ENCODE measurements around the gene NOL6. TPM values are rescaled to one million over a fixed set of nuclear protein-coding genes. Genes with fewer than 3 reads are reported as not detected.
"Not testable (repeated sequence)": the region's sequence is repeated elsewhere in the genome, so short reads cannot be mapped to it uniquely, and the experiment has no call there.

Gene NOL6
- polyA plus RNA-seq, 3 donors: 23.6 to 26.4 (median 25.2) TPM

- DNase-seq (ENCODE audit: extremely low read depth in 1 of 11, low read depth in 9 of 11, low spot score in 4 of 11): no peak
These were observed 33.1 kb downstream of the NOL6 start for GRCh38 chr9:33440609-33441008.

- no peak for DNase-seq (ENCODE audit: extremely low read depth in 1 of 11, low read depth in 9 of 11, low spot score in 4 of 11)
These were observed 33.5 kb downstream of the NOL6 start for GRCh38 chr9:33440204-33440603.

GRCh38 chr9:33439731-33440130 lies 34.0 kb downstream of the NOL6 start:
- no peak for DNase-seq (ENCODE audit: extremely low read depth in 1 of 11, low read depth in 9 of 11, low spot score in 4 of 11)

DNA sequence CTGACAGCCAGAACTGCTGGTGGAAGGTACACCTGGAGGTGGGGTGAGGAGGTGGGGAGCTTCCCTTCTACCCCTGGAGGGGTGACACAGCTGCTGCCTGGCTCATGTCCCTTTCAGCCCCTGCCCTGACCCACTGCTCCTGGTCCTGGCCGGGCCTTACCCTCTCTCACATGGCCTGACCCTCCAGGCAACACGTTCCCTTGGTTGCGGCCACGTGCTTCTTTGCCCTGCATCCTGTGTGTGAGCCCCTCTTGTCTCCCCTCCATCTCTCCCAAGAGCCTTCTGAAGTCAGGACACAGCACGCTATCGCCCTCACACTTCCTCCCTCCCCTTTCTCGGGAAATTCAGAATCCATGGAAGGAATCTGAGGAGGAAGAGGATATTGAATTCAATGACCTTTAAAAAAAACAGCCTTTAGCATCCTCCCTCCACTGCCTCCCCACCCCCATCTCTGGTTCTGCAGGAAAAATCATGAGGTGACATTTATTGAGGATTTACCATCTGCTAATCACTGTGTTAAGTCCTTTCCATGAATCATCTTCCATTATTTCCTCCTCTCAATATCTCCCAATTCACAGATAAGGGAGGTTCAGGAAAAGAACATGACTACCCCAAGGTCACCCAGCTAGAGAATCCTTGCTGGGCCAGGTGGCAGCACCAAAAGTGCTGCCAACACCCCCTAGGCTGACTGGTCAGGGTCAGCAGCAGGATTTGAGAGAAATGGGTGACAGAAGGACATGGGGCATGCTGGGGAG lies 34.6 kb downstream of the NOL6 start:
- DNase-seq (ENCODE audit: extremely low read depth in 1 of 11, low read depth in 9 of 11, low spot score in 4 of 11): no peak

- DNase-seq (ENCODE audit: extremely low read depth in 1 of 11, low read depth in 9 of 11, low spot score in 4 of 11): no peak
These were observed 35.8 kb downstream of the NOL6 start for GRCh38 chr9:33437898-33438297.

- DNase-seq (ENCODE audit: extremely low read depth in 1 of 11, low read depth in 9 of 11, low spot score in 4 of 11): no peak
These were observed 36.5 kb downstream of the NOL6 start for GRCh38 chr9:33437205-33437604.

- no peak for DNase-seq (ENCODE audit: extremely low read depth in 1 of 11, low read depth in 9 of 11, low spot score in 4 of 11)
These were observed 37.3 kb downstream of the NOL6 start for GRCh38 chr9:33436445-33436844.

- no peak for DNase-seq (ENCODE audit: extremely low read depth in 1 of 11, low read depth in 9 of 11, low spot score in 4 of 11)
These were observed 37.9 kb downstream of the NOL6 start for GRCh38 chr9:33435821-33436277.

- no peak for DNase-seq (ENCODE audit: extremely low read depth in 1 of 11, low read depth in 9 of 11, low spot score in 4 of 11)
These were observed 39.2 kb downstream of the NOL6 start for GRCh38 chr9:33434317-33435105.

DNA sequence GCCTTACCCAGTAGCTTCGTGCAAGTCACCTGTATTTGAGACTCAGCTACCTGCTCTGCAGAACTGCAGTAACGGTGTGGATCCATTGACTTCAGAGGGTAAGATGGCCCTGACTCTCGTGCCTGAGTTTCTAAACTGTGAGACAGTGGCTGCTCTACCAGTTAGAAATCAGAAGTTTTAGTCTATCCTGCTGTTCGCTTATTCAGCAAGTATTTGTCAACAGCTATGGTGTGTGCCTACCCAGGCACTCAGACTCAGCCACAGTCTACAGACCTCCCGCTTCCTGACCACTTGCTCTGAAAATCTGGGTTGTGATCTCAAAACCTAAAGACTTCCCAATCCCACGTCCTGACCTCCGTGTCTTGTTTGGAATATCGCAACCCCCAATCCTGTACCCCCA lies 39.9 kb downstream of the NOL6 start:
- no peak for DNase-seq (ENCODE audit: extremely low read depth in 1 of 11, low read depth in 9 of 11, low spot score in 4 of 11)

DNA sequence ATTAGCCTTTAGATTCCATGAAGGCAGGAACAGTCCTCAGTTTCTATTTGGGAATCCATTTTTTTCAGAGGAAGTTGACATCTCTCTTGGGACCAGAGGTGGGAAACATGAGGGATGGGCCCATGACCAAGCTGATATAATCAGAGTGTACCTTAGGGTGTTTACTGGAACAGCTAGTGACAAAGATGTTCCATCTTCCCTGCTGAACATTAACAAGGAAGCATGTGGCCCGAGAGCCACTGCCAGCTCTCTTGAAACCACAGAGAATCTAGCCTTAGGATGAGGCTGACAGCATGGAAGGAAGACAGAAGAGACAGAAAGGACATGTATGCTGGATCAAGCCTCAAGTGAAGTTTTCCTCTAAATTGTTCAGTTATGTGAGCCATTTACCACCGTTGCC lies 42.3 kb downstream of the NOL6 start:
- no peak for DNase-seq (ENCODE audit: extremely low read depth in 1 of 11, low read depth in 9 of 11, low spot score in 4 of 11)

GRCh38 chr9:33430942-33431341 lies 42.8 kb downstream of the NOL6 start:
- no peak for DNase-seq (ENCODE audit: extremely low read depth in 1 of 11, low read depth in 9 of 11, low spot score in 4 of 11)

- DNase-seq (ENCODE audit: extremely low read depth in 1 of 11, low read depth in 9 of 11, low spot score in 4 of 11): no peak
These were observed 44.3 kb downstream of the NOL6 start for GRCh38 chr9:33429256-33429985.

GRCh38 chr9:33426843-33427293 lies 46.9 kb downstream of the NOL6 start:
- no peak for DNase-seq (ENCODE audit: extremely low read depth in 1 of 11, low read depth in 9 of 11, low spot score in 4 of 11)

GRCh38 chr9:33425128-33425533 lies 48.6 kb downstream of the NOL6 start:
- no peak for DNase-seq (ENCODE audit: extremely low read depth in 1 of 11, low read depth in 9 of 11, low spot score in 4 of 11)

GRCh38 chr9:33424492-33424891 lies 49.2 kb downstream of the NOL6 start:
- not testable (repeated sequence) for DNase-seq (ENCODE audit: extremely low read depth in 1 of 11, low read depth in 9 of 11, low spot score in 4 of 11)

DNA sequence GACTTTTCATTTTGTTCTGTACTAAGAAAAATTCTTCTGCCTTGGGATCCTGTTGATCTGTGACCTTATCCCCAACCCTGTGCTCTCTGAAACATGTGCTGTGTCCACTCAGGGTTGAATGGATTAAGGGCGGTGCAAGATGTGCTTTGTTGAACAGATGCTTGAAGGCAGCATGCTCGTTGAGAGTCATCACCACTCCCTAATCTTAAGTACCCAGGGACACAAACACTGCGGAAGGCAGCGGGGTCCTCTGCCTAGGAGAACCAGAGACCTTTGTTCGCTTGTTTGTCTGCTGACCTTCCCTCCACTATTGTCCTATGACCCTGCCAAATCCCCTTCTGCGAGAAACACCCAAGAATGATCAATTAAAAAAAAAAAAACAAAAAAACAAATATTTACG lies 49.7 kb downstream of the NOL6 start:
- DNase-seq (ENCODE audit: extremely low read depth in 1 of 11, low read depth in 9 of 11, low spot score in 4 of 11): not testable (repeated sequence)

DNA sequence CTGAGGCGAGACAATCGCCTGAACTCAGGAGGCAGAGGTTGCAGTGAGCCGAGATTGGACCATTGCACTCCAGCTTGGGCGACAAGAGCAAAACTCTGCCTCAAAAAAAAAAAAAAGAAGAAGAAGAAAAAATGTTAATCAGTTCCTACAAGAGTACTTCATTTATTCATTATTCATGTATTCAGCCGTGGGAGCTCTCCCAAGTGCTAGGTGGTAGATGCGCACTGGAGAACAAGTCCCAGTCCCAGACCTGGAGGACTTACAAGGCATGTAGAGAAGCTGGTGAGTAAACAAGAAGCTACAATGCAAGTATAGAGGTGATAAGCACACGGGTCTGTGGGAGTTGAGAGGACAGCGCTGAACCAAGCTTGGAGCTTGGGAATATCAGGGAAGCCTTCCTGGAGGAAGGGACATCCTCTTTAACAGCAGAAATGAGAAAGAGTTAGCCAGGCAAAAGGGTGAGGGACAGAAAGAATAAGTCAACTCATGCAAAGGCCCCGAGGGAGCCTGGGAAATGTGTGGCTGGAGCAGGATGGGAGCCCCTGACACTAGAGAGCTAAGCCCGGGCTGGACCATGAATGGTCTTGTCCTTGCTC lies 53.9 kb downstream of the NOL6 start:
- DNase-seq (ENCODE audit: extremely low read depth in 1 of 11, low read depth in 9 of 11, low spot score in 4 of 11): no peak

GRCh38 chr9:33418090-33418489 lies 55.6 kb downstream of the NOL6 start:
- DNase-seq (ENCODE audit: extremely low read depth in 1 of 11, low read depth in 9 of 11, low spot score in 4 of 11): no peak
